Stimulated activated CD8-positive, alpha-beta memory T cell treated with anti-CD3 and anti-CD28 coated beads, Interleukin-12 subunit alpha, Interleukin-12 subunit beta, amount 100 ng/mL, for 1 hour (primary cell): Measurements from ENCODE around the gene TRO.

ENCODE experiments used
- DNase-seq: peaks from one replicate; pipeline ENCODE4 v3.0.0-alpha.2; 2020; ENCODE audit warnings: low read depth

TRO gene

DNA sequence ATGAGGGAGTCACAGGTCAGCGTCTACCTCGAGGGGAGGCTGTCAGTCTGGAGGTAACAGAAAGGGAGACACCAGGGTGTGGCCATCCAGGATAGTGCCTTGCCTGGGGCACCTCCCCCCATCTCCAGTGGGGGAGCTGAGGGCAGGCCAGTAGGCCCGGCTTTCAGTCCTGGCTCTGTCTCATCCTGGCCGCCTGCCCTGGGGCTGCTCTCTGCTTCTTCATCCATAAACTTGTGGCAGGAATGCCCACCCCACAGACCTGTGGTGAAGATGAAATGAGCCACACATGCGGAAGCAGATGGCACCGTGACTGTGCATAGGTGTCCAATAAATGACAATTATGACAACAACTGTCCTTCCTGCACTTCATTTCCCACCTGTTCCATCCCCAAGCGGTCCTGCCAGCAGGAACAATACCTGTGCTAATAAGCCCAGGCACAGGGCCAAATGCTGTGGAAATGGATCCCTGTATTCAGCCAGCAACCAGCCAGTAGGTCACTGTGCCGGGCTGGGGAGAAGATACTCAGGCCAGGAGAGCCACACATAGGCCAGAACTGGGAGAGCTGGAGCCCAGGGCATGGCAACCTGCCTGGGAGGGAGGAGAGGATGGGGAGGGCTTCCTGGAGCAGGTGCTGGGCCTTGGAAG is 30.2 kb downstream of the TRO start:
- DNase-seq, result no peak

DNA sequence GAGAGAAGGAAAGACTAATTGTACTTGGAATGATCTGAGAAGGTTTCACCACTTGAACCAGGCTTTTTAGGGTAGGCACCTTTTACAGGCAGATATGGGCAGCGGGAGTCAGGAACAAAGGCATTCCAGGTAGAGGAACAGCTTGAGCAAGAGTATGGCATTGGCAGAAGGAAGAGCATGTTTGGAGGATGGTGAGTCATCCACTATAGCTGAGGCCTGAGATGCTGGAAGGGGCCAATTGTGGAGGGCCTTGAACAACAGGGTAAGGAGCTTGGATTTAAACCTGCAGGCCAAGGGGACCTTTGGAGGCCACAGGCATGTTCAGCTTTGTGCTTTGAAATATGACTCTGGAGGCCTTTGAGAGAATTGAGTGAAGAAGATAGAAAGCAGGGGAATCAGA is 41.1 kb downstream of the TRO start:
- no peak for DNase-seq

DNA sequence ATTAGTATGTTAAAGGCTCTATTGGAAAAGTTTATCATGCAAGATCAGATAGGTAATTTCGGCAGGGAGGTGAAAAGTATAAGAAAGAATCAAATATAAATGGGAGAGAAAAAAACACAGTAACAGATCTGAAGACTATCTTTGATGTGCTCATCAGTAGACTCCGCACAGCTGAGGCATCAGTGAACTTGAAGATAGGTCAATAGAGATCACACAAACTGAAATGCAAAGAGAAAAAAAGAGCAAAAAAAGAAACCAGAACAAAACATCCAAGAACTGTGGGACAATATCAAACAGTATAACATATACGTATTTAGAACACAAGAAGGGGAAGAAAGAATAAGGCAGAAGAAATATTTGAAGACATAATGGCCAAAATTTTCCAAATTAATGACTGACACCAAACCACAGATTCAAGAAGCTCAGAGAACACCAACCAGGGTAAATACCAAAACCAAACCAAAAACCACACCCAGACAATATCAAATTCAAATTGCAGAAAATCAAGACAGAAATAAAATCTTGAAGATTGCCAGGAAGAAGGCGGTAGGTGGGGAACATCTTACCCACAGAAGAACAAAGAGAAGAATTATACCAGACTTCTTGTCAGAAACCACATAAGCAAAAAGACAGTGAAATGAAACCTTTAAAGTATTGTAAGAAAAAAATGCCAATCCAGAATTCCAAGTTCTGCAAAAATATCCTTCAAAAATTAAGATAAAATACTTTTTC is 44.3 kb downstream of the TRO start:
- no peak for DNase-seq

DNA sequence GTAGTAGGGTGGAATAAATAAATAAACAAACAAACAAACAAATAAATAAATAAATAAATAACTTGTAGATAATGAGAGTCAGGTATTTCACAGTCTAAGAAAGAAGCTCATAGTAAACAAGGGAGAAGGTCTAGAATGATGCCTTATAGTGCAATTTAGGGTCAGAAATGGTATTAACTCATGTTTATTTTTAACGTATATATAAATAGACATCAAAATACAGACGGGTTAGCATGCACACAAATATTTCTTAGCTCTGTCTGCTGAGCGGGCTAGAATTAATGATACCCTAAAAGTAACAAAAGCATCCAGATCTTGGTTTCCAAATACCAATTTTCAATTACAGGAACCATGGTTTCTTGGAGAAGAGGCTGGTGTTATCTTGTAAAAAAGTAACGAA is 56.8 kb downstream of the TRO start:
- no peak for DNase-seq

DNA sequence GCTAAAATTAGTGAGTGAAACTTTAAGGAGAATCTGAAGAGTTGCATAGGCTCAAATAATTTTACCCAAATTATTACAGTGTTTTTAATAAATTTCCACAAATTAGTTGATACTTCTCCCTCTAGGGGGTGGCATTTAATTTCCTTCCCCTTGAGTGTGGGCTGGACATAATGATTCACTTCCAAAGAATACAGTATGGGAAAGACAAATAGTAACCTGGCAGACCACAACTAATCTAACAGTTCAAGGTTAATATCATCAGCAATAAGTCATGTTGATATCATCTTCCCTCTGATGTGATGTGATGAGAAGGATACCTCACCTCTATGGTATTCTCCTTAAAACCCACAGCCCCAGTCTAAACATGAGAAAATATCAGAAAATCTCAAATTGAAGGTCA is 57.8 kb downstream of the TRO start:
- no peak for DNase-seq

DNA sequence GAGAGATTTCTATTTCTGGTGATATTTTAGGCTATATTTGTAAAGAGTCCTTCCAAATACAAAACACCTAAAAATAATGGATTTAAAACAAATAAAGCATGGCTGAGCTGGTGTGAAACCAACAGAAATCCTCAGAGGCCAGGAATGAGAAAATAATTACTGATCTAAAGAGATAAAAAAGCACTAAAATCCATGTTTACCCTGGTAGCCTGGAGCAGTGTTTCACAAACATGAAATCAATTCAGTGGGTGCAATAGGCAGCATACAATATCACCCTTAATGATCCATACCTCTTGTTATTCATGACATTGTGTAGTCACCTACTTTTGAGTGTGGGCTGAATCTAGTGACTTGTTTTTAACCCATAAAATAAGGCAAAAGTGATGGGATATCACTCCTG is 58.8 kb downstream of the TRO start:
- no peak for DNase-seq

DNA sequence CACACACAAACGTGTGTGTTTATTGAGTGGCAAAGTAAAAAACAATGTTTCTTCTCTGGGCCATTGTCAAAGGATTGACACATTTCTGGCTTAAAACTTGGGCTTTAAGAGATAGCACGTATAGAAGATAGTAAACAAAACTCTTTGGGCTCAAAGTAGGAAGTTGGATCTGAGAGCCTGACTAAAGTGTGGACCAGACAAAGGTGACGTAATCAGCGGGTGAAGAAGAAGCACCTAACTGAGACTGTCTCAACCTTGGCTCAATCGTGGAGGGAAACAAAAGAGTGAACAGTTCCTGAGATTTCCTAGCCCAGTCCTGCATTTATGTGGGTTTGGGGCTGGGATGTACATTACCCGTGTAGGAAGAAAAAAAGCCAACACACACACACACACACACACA is 59.7 kb downstream of the TRO start:
- DNase-seq, result no peak
